Epithelial cell of proximal tubule (primary cell): Measurements from ENCODE around the gene TMEM30B. TPM values are rescaled to one million over a fixed set of nuclear protein-coding genes. Genes with fewer than 3 reads are reported as not detected.

ENCODE experiments used
- DNase-seq: peaks from one replicate; pipeline ENCODE4 v3.0.0-alpha.2; 2011; ENCODE audit warnings: low read depth
- H3K4me3 ChIP-seq: 2 replicates; pipeline ENCODE4 v1.5.1; 2011; ENCODE audit warnings: low read depth, mild to moderate bottlenecking, low read length
- total RNA-seq: library from RNA; depleted of rRNA; stranded (reverse); fragments of >200 nt; gene quantifications from 2 replicates; pipeline ENCODE4 v1.2.3, GENCODE V29; 2015
- TF ChIP-seq, protein P1 (sequence below): conservative IDR thresholded peaks from 2 replicates; pipeline ENCODE4 v1.5.1; 2012; ENCODE audit warnings: low read depth, mild to moderate bottlenecking, low read length

TMEM30B gene
- total RNA-seq, 1 donor from 2014 or later = 3.1 TPM

DNA sequence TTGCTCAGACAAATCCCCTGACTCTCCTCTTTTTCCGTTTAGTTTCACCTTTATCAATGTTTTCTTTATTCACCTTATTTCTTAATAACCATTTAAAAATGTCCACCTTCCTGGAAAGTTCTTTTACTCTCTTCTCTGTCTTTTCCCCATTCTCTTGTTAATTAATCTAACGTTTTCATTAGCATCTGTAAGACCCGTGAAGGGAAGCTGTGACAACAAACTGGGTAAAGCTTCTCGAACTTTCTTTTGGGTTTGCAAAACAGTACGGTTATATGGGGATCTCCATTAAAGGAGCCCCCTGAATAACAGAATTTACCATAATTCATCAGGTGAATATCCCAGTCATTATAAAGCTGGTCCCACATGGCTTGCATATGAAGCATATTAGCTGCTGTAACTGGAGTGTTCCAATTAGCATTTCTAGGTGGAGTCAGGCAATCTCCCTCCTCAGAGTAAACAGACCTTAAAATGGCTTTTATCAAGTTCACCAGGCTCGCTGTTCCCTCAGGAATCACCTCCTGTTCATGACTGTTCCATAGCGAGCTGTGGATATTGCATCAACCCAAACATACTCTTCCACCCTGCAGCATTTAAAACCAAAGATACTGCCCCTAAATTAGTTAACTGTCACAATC lies 42.4 kb downstream of the TMEM30B start:
- no peak overlapping the region for H3K4me3 ChIP-seq
- no peak for DNase-seq
- TF ChIP-seq, protein P1, sequence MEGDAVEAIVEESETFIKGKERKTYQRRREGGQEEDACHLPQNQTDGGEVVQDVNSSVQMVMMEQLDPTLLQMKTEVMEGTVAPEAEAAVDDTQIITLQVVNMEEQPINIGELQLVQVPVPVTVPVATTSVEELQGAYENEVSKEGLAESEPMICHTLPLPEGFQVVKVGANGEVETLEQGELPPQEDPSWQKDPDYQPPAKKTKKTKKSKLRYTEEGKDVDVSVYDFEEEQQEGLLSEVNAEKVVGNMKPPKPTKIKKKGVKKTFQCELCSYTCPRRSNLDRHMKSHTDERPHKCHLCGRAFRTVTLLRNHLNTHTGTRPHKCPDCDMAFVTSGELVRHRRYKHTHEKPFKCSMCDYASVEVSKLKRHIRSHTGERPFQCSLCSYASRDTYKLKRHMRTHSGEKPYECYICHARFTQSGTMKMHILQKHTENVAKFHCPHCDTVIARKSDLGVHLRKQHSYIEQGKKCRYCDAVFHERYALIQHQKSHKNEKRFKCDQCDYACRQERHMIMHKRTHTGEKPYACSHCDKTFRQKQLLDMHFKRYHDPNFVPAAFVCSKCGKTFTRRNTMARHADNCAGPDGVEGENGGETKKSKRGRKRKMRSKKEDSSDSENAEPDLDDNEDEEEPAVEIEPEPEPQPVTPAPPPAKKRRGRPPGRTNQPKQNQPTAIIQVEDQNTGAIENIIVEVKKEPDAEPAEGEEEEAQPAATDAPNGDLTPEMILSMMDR = no peak

DNA sequence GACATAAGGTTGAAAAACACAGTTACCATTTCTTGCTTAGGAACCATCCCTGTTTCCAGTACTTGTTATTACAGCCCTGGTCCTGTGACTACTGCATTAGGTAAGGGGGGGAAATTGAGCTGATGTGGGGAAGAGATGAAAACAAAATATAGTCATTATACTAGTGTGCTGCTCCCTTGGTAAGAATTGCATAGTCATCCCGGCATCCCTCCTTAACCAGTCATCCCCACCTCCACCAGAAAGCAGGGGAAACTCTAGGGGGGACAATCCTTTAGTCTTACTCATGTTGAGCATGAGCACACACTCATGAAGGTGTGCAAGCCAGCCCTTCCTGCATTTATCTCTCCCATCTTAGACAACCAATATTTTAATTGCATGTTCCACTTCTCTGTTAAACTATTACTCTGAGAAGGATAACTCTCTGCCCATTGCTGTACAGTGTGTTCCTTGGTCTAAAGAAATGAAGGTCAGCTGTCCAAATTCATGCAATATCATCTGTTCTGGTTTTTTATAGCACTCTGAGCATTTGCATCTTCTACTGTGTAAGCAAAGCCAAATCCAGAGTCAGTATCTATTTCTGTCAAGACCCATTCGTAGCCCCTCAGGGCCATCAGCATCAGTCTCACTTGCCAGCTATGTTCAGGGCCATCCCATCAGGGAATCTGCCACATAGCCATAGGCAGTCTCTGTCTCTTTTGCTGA lies 46.8 kb downstream of the TMEM30B start:
- DNase-seq = peak; percentile 18
- TF ChIP-seq, protein P1 = no peak

DNA sequence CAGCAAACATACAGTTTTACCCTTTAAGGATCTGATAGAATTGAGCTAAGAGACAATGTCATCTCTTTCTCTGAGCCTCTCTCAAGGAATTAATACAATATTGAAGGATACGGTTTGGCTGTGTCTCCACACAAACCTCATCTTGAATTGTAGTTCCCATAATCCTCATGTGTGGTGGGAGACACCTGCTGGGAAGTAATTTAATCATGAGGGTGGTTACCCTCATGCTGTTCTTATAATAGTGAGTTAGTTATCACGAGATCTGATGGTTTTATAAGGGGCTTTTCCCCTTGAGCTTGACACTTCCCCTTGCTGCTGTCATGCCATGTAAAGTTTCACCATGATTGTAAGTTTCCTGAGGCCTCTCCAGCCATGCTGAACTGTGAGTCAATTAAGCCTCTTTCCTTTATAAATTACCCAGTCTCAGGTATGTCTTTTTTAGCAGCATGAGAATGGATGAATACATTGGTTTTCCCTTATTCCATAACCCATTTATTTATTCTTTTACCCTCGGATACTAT lies 47.6 kb downstream of the TMEM30B start:
- no peak overlapping the region for H3K4me3 ChIP-seq
- TF ChIP-seq, protein P1 = no peak
- DNase-seq = no peak

More for the DNA sequence above, 46.8 kb downstream of the TMEM30B start:
- H3K4me3 ChIP-seq = no peak overlapping the region

DNA sequence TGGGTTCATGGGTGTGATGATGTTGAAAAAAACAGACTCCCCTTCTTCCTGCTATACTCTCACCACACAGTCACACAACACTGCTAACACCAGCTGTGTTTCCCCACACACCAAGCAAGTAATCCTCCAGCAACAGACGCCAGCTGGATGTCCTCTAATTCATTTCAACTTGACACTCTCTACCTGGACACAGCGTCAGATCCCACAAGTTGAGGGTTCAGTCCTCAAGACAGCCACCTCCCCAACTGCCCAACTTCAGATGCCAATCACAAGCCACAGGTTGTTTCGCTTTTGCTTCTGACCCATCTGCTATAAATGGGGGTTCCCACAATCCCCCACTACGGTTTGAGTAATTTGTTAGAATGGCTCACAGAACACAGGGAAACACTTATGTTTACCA lies 49.3 kb downstream of the TMEM30B start:
- TF ChIP-seq, protein P1 = no peak
- no peak for DNase-seq
- H3K4me3 ChIP-seq = no peak overlapping the region

DNA sequence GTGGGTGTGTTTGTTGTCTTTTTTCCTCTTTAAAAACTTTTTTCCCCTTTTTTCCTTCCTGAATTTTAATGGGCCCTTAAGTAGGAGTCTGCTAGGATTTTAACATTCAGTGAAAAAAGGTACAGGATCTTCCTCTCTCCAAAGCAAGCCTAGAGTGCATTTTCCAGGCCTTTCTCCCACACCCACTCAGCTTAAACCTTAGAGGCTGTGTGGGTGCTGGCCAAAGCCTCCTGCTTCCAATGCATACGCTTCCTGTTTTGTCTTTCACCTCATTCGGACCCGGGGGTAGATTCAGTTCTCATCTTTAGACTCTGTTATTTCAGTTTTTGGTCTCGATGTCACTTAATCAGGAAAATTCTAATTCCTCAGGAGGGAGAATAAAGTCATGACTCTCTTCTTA lies 51.2 kb downstream of the TMEM30B start:
- no peak for DNase-seq
- no peak overlapping the region for H3K4me3 ChIP-seq
- TF ChIP-seq, protein P1 = no peak

DNA sequence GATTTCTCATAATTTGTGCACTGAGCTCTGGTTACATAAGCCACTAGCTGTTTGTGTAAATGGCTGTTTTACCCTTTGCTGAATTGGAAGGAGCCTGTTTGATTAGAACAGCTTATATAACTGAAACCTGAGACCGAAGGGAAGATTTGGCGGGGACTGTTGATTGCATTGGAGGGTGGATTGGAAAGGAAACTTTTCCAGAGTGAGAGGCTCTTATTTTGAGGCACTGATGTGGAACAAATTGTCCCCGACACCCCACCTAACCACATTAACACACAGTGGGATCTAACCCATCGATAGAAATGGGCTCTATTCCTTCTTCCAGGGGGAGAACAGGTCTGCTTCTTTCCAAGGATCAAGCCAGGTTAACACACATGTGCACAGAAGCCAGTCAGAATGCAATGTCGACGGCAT lies 51.7 kb downstream of the TMEM30B start:
- TF ChIP-seq, protein P1 = no peak
- DNase-seq = no peak
- no peak overlapping the region for H3K4me3 ChIP-seq
